Smooth muscle cell (in vitro differentiated cells): ENCODE results near the gene COG7. TPM values are rescaled to one million over a fixed set of nuclear protein-coding genes. Genes with fewer than 3 reads are reported as not detected.

Experiments used
- DNase-seq: peaks from one replicate; lab custom pipeline; 2025; ENCODE audit not compliant: unreplicated experiment; lab: John Stamatoyannopoulos, UW
- H2AFZ ChIP-seq: fragments of 200-600 bp; sonication (generic); 2 replicates; pipeline ENCODE4 v1.6.0; 2016; ENCODE audit warnings: antibody characterized with exemption, low read depth, mild to moderate bottlenecking
- H3F3A ChIP-seq: fragments of 200-600 bp; sonication (generic); 2 replicates; pipeline ENCODE4 v1.6.0; 2017; ENCODE audit warnings: antibody characterized with exemption, low read depth
- H3K27ac ChIP-seq: fragments of 200-600 bp; sonication (generic); 2 replicates; pipeline ENCODE4 v1.5.1; 2016; ENCODE audit warnings: low read depth, mild to moderate bottlenecking
- H3K27me3 ChIP-seq: fragments of 200-600 bp; sonication (generic); 2 replicates; pipeline ENCODE4 v1.6.1; 2016; ENCODE audit warnings: low read depth, mild to moderate bottlenecking
- H3K36me3 ChIP-seq: fragments of 200-600 bp; sonication (generic); 2 replicates; pipeline ENCODE4 v1.5.1; 2016; ENCODE audit warnings: low read depth
- H3K4me1 ChIP-seq: fragments of 200-600 bp; sonication (generic); 2 replicates; pipeline ENCODE4 v1.5.1; 2016; ENCODE audit warnings: low read depth
- H3K4me2 ChIP-seq: fragments of 200-600 bp; sonication (generic); 2 replicates; pipeline ENCODE4 v1.6.0; 2016; ENCODE audit warnings: mild to moderate bottlenecking
- H3K4me3 ChIP-seq: fragments of 200-600 bp; sonication (generic); 2 replicates; pipeline ENCODE4 v1.5.1; 2016; ENCODE audit warnings: mild to moderate bottlenecking
- H3K79me2 ChIP-seq: fragments of 200-600 bp; sonication (generic); 2 replicates; pipeline ENCODE4 v1.6.0; 2016; ENCODE audit warnings: low read depth, mild to moderate bottlenecking
- H3K9ac ChIP-seq: fragments of 200-600 bp; sonication (generic); 2 replicates; pipeline ENCODE4 v1.6.0; 2016; ENCODE audit warnings: low read depth
- H3K9me3 ChIP-seq: fragments of 200-600 bp; sonication (generic); replicated peaks from 2 replicates; pipeline ENCODE4 v1.5.1; 2016; ENCODE audit warnings: low read depth
- H4K20me1 ChIP-seq: fragments of 200-600 bp; sonication (generic); 2 replicates; pipeline ENCODE4 v1.6.0; 2016; ENCODE audit warnings: low read depth
- CTCF ChIP-seq: fragments of 200-600 bp; sonication (generic); IDR thresholded peaks from 2 replicates; pipeline ENCODE4 v1.5.1; 2017; ENCODE audit warnings: borderline replicate concordance, mild to moderate bottlenecking, antibody characterized with exemption; ENCODE audit not compliant: insufficient read depth, poor library complexity, severe bottlenecking
- WGBS: methylation state at CpG from one replicate; pipeline ENCODE4 v1.1.7; 2016; ENCODE audit warnings: low lambda C conversion rate; 5-methylcytosine and 5-hydroxymethylcytosine counted together
- polyA plus RNA-seq: library from polyadenylated mRNA; unstranded; fragments of >200 nt; fragmentation: Nextera tagmentation; extraction: Ambion mirVana; gene quantifications from 2 replicates; pipeline ENCODE4 v1.2.1, GENCODE V29; 2016
- total RNA-seq: library from RNA; depleted of rRNA; stranded (reverse); fragments of >200 nt; gene quantifications from 2 replicates; pipeline ENCODE4 v1.2.3, GENCODE V29; 2014

Gene COG7
- total and polyA plus RNA-seq, 2 experiments from 2014 or later = 17.2 to 17.6 TPM

GRCh38 chr16:23410176-23410575 is 42.8 kb downstream of the COG7 start:
- H3K36me3 ChIP-seq = peaks cover 17% of the 10 kb centered on the region
- H2AFZ ChIP-seq = no peak overlapping the region
- no peak overlapping the region for H3K4me3 ChIP-seq
- H3K79me2 ChIP-seq = no peaks in the 10 kb centered on the region
- H3K27me3 ChIP-seq = no peaks in the 10 kb centered on the region
- TF ChIP-seq CTCF = no peak
- no peak overlapping the region for H3K27ac ChIP-seq
- no peak for DNase-seq
- H3K4me2 ChIP-seq = no peak overlapping the region
- 79% methylated on average over 4 of the region's 4 CpGs for WGBS
- H3K4me1 ChIP-seq = peaks cover 6% of the 10 kb centered on the region
- H3K9me3 ChIP-seq = no peaks in the 10 kb centered on the region
- H3K9ac ChIP-seq = no peak overlapping the region
- H4K20me1 ChIP-seq = no peaks in the 10 kb centered on the region
- no peaks in the 10 kb centered on the region for H3F3A ChIP-seq

GRCh38 chr16:23409522-23409921 is 43.5 kb downstream of the COG7 start:
- Histone ChIP-seq H3F3A (no peaks in the 10 kb centered on the region), H3K4me1 (peaks cover 6% of the 10 kb centered on the region), H4K20me1 (no peaks in the 10 kb centered on the region), H3K9me3 (no peaks in the 10 kb centered on the region), H3K4me3 (no peak overlapping the region), H3K79me2 (no peaks in the 10 kb centered on the region), H3K27ac (no peak overlapping the region), H2AFZ (no peak overlapping the region), H3K36me3 (peaks cover 17% of the 10 kb centered on the region), H3K27me3 (no peaks in the 10 kb centered on the region), H3K9ac (no peak overlapping the region), H3K4me2 (no peak overlapping the region)
- no peak for TF ChIP-seq CTCF
- DNase-seq = no peak
- 91% methylated on average over 2 of the region's 2 CpGs for WGBS

- H3F3A ChIP-seq = no peaks in the 10 kb centered on the region
- H4K20me1 ChIP-seq = no peaks in the 10 kb centered on the region
- TF ChIP-seq CTCF = no peak
- H3K4me2 ChIP-seq = no peak overlapping the region
- 84% methylated on average over 7 of the region's 7 CpGs for WGBS
- H3K27ac ChIP-seq = no peak overlapping the region
- H3K27me3 ChIP-seq = no peaks in the 10 kb centered on the region
- no peaks in the 10 kb centered on the region for H3K79me2 ChIP-seq
- DNase-seq = no peak
- H3K9ac ChIP-seq = no peak overlapping the region
- H2AFZ ChIP-seq = no peak overlapping the region
- peaks cover 21% of the 10 kb centered on the region for H3K36me3 ChIP-seq
- H3K4me3 ChIP-seq = no peak overlapping the region
- peaks cover 6% of the 10 kb centered on the region for H3K4me1 ChIP-seq
- no peaks in the 10 kb centered on the region for H3K9me3 ChIP-seq
These were observed 44.1 kb downstream of the COG7 start for GRCh38 chr16:23408823-23409298.

- H3F3A ChIP-seq = no peaks in the 10 kb centered on the region
- H3K4me1 ChIP-seq = peaks cover 6% of the 10 kb centered on the region
- no peak overlapping the region for H3K9ac ChIP-seq
- no peak for TF ChIP-seq CTCF
- H4K20me1 ChIP-seq = no peaks in the 10 kb centered on the region
- H3K4me2 ChIP-seq = no peak overlapping the region
- H2AFZ ChIP-seq = no peak overlapping the region
- peaks cover 27% of the 10 kb centered on the region for H3K36me3 ChIP-seq
- H3K27ac ChIP-seq = no peak overlapping the region
- H3K79me2 ChIP-seq = no peaks in the 10 kb centered on the region
- H3K27me3 ChIP-seq = no peaks in the 10 kb centered on the region
- H3K4me3 ChIP-seq = no peak overlapping the region
- WGBS = 99% methylated on average over 4 of the region's 21 CpGs
- H3K9me3 ChIP-seq = no peaks in the 10 kb centered on the region
- DNase-seq = no peak
These were observed 44.7 kb downstream of the COG7 start for GRCh38 chr16:23408242-23408822.
